Endometrial microvascular endothelial cells (primary cell): ENCODE measurements around the gene IL4. TPM values are rescaled to one million over a fixed set of nuclear protein-coding genes. Genes with fewer than 3 reads are reported as not detected.

Experiments used
- in situ Hi-C: cut with HindIII; loops from 2 replicates; pipeline ENCODE4 v1.10.0; 2017; ENCODE audit warnings: low sequenced_read_pairs, low pct_unique_long_range_greater_than_20kb; ENCODE audit errors: inconsistent ontology term
- total RNA-seq: library from RNA; depleted of rRNA; stranded (reverse); fragments of >200 nt; gene quantifications from one replicate; pipeline ENCODE4 v1.2.3, GENCODE V29; 2015; ENCODE audit errors: inconsistent ontology term

Gene IL4
- total RNA-seq, 1 donor from 2014 or later = not detected

- in situ Hi-C loops = no loop called here
Measured at GRCh38 chr5:132668706-132669454, 4.9 kb upstream of the IL4 start.

DNA sequence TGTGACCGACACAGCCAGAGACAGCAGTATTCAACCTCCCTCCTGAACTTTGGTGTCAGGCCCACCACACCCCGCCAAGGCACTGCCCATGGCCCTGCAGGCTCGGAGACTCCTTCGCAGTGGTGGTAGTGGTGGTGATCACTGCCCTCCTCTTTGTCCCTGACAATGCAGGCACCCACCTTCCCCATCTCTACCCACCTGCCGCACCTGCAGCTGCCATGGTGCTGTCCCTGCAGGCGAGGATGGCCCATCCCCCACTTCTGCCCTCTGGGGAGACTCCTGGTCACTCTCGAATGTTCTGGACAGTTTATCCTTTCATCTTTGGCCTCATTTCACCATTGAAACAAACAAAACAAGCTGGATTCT lies 4.4 kb upstream of the IL4 start:
- in situ Hi-C loops = no loop called here

GRCh38 chr5:132669966-132670882 lies 3.6 kb upstream of the IL4 start:
- in situ Hi-C loops = no loop called here

DNA sequence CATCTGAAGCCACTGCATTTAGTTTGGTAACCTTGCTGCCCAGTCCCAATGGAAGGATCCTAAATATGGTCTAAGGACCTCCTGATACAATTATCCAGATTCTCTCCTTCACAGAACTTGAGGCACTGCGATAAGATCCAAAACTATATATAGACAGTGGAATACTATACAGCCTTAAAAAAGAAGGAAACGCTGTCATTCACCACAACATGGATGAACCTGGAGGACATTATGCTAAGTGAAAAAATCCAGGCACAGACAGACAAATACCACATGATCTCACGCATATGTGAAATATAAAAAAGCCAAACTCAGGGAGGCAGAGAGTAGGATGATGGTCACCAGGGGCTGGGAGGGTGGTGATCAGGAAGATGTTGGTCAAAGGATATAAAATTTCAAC lies 2.8 kb upstream of the IL4 start:
- in situ Hi-C loops = no loop called here

GRCh38 chr5:132673488-132673887 lies 301 bp upstream of the IL4 start:
- in situ Hi-C loops = no loop called here

- in situ Hi-C loops = no loop called here
Measured at GRCh38 chr5:132674671-132675506, 1.1 kb downstream of the IL4 start.

DNA sequence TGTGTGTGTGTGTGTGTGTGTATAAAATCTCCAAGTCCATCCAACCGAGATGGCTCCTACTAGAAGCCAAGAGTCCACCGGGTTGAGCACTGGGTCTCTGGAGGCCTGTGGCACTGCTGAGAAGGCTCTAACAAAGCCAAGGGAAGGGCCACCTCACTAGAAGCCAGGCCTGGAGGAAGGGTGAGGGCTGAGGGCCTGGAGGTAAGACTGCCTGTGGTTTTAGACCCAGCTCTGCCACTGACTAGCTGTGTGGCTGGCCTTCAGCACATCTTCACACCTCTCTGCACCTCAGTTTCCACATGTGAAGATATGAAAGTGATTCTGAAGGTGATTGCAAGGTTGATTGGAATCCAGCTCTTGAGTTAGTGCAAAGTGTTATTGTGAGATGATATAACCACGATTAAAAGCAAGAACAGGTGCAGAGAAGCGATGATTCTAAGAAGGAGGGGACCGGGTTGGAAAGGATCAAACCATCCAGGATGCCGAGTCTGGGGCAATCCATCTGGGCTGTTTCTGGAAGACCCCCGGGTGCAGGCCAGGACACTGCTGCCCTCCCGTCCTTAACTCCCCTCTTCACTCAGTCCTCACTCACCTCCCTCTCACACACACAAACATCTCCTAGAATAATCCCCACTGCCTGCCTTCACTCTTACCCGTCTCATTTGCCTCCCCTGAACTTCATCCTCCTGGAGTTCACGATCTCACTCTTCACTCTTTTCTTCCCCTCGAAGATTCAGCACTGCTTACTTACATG lies 2.3 kb downstream of the IL4 start:
- in situ Hi-C loops = no loop called here

GRCh38 chr5:132677191-132677590 lies 3.4 kb downstream of the IL4 start:
- in situ Hi-C loops = no loop called here

DNA sequence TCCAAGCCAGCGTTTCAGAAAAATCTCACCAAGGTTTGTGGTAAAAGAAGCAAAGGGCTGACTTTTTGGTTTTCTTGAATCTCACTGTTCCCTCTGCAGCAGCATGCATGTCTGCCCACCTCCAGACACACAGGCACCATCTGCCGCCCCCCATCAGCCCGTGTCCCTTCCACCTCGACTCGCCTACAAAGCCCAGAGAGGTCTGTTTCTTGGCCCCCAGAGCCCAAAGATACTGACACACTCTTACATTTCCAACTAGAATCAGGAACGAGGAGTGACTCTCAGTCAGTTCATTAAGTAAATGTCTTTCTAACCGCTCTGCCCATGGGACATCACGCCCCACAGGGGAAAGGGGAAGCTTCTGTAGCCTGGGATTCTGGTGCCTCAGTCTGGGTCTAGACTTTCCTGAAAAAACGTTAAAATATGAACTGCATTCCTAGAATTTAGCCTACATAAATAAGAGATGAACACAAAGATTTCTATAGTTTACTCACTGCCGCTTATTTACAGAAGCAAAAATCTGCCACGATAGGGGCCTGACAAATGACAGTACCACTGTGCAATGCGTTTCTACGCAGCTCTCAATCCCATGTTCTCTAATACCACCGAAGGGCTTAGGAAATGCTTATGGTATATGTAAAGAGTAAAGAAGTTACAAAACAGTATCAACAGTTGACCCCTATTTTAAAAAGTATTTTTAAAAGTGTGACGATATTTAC lies 4.1 kb downstream of the IL4 start:
- in situ Hi-C loops = no loop called here

- in situ Hi-C loops = no loop called here
Measured at GRCh38 chr5:132678735-132679134, 4.9 kb downstream of the IL4 start.

DNA sequence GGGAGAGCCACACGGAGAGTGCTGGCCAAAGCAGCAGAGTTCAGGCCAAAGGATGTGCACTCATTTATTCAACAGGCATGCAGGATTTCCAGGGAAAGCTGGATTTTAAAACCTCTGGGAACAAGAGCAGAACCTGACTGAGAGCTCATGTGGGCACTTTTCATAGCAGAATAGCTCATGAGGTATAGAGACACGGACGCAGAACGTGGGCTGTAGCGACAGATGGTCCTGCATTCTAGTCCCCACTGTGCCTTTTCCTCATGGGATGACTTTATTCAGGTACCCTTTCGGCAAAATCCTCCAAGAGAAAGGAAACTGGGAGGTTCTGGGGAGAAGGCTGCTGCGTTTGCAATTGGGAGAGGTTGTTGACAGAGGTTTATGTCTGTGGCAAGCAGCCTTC lies 5.4 kb downstream of the IL4 start:
- in situ Hi-C loops = no loop called here

DNA sequence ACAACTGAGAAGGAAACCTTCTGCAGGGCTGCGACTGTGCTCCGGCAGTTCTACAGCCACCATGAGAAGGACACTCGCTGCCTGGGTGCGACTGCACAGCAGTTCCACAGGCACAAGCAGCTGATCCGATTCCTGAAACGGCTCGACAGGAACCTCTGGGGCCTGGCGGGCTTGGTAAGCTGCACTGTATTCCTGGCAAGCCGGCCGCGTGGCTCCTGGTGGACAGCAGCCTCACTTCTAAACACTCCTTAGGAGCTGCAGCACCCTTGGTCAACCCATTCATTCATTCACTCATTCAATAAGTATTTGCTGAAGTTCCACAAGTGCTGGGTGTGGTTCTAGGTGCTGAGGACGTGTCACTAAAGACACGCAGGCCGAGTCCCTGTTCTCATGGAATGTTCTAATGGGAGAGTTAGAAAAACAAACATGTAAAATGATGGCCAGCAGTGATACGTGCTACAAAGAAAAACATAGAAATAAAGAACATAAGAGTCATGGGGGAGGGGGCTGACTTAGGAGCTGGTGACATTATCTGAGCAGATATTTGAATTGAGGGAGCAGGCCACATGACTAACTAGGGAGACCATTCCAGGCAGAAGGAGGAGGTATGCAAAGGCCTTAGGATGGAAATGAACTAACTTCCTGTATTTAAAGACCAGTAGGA lies 6.1 kb downstream of the IL4 start:
- in situ Hi-C loops = no loop called here

GRCh38 chr5:132680780-132681475 lies 7.1 kb downstream of the IL4 start:
- in situ Hi-C loops = no loop called here

DNA sequence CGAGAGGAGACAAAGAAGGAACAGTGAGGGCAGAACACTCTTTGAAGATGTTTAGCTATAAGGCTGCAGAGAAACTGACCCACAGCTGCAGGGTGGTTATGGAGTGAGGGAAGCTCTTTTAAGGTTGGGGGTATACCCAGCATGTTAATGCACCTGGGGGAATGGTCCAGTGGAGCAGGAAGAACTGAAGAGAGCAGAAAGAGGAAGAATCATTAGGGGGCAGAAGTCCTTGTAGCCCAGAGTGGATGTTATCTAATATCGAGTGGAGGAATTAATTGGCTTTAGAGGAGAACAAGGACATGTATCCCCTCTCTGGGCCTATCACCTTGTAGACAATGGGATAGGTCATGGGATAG lies 7.7 kb downstream of the IL4 start:
- in situ Hi-C loops = no loop called here

DNA sequence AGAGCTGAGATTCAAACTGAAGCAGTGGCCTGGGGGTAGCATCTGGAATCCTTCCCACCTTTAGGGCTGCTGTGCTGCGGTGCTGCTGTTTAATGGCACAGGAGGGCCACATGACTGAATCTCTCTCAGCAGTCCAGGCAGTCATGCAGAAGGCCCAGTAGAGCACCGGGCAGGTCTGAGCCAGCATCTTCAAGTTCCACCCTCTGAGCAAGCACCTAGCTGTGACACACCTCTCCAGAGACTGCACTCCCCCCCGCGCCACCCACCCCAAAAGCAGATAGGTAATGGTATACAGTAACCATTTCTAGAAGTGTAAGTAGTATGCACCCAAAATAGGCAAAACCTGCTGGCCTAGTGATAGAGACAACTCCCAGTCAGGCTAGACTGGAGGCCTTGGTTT lies 8.2 kb downstream of the IL4 start:
- in situ Hi-C loops = no loop called here

- in situ Hi-C loops = no loop called here
Measured at GRCh38 chr5:132684491-132684890, 10.7 kb downstream of the IL4 start.
